Lung (tissue), 12 donors: Measurements from ENCODE around the gene RERE. TPM values are rescaled to one million over a fixed set of nuclear protein-coding genes. Genes with fewer than 3 reads are reported as not detected.

Source experiments
- ATAC-seq: fragments of 200-7000 bp; cut with Tn5 transposase; one replicate; pipeline ENCODE4 v1.9.1; 2020; ENCODE audit warnings: moderate number of reproducible peaks; ENCODE audit not compliant: insufficient read depth, low FRiP score
- DNase-seq, 3 donors: peaks; one replicate each; pipeline ENCODE4 v3.0.0-alpha.2; 2013 to 2017
- H3K27ac ChIP-seq, 2 donors: one replicate each; pipeline ENCODE4 v1.5.1; 2013; ENCODE audit warnings: mild to moderate bottlenecking in 2 of 2, moderate library complexity in 2 of 2, control low read depth in 1 of 2, inconsistent platforms in 1 of 2, low read depth in 1 of 2, low read length in 1 of 2
- H3K27me3 ChIP-seq, 3 donors: one replicate each; pipeline ENCODE4 v1.5.1; 2013; ENCODE audit warnings: low read length in 2 of 3; ENCODE audit not compliant: control insufficient read depth in 3 of 3, insufficient read depth in 3 of 3
- H3K36me3 ChIP-seq, 4 donors: one replicate each; pipeline ENCODE4 v1.5.1; 2013; ENCODE audit warnings: low read length in 4 of 4, mild to moderate bottlenecking in 1 of 4, moderate library complexity in 1 of 4; ENCODE audit not compliant: control insufficient read depth in 4 of 4, insufficient read depth in 4 of 4
- H3K4me1 ChIP-seq, 5 donors: one replicate each; pipeline ENCODE4 v1.5.1; 2013; ENCODE audit warnings: low read length in 5 of 5, mild to moderate bottlenecking in 2 of 5, moderate library complexity in 1 of 5; ENCODE audit not compliant: control insufficient read depth in 5 of 5, insufficient read depth in 5 of 5
- H3K4me3 ChIP-seq: one replicate; pipeline ENCODE4 v1.5.1; 2013; ENCODE audit warnings: mild to moderate bottlenecking, control low read depth, moderate library complexity
- H3K9ac ChIP-seq, 2 donors: one replicate each; pipeline ENCODE4 v1.5.1; 2013; ENCODE audit warnings: low read length in 2 of 2, control low read depth in 1 of 2; ENCODE audit not compliant: insufficient read depth in 1 of 2
- H3K9me3 ChIP-seq, 4 donors: one replicate each; pipeline ENCODE4 v1.5.1; 2013; ENCODE audit warnings: low read length in 3 of 4, mild to moderate bottlenecking in 1 of 4, moderate library complexity in 1 of 4; ENCODE audit not compliant: control insufficient read depth in 4 of 4, insufficient read depth in 3 of 4
- WGBS, 2 donors: extraction: QIAGEN DNeasy Blood & Tissue Kit; methylation state at CpG; one replicate each; pipeline ENCODE4 v1.1.7; 2013; 5-methylcytosine and 5-hydroxymethylcytosine counted together
- polyA plus RNA-seq, 2 donors: library from polyadenylated mRNA; stranded (reverse); fragments of 200-250 nt; gene quantifications; one replicate each; pipeline ENCODE4 v1.2.1, GENCODE V29; 2013
- total RNA-seq, 2 donors: library from RNA; depleted of rRNA in 1 of 2; stranded (reverse); fragments of >200 nt in 1 of 2; gene quantifications; one replicate each; pipeline ENCODE4 v1.2.1, GENCODE V29; 2014 to 2021
- TF ChIP-seq, protein P1 (sequence below): IDR thresholded peaks from 2 replicates; pipeline ENCODE4 v1.5.1; 2012; ENCODE audit warnings: mild to moderate bottlenecking; ENCODE audit errors: control extremely low read depth, extremely low read depth
- donor health status: control.
- donor health status: control.
- donor health status: Bipolar disorder and iron deficiency.
- donor health status: healthy.
- donor health status: DM: yes; HTN: yes; CAD: no.

The RERE gene
- total and polyA plus RNA-seq, 4 donors, result 21.7 to 207 (median 57.5) TPM

DNA sequence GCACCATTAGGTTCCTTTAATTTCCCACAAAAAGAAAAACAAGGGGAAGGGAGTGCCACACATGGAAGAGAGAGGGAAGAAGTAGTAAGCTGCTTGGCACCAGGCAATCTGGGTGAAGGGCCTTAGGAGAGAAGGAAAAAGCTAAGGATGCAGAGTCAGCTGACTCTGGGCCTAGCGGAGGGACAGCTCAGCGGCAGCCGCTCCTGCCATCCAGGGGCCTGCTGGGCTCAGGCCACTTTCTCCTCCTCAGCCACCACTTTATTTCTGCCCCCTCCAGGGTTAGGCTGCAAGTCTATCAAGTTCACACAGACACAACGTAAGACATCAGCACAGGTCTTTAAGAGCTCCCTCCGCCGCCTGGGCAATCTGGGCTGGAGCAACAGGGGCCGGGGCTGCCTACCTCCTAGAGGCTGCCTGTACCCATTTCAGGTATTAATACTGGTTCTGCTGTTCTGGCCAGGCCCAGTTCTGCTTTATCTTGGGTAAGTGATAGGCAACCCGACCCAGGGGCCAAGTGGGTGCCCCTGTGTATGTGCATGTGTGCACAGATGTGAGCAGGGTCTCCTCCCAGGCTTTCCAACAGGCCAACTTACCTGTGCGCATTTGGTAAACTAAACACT is 446.0 kb downstream of the RERE start:
- Histone ChIP-seq H3K27ac (peak overlapping the region; percentile 67 to 94), H3K36me3 (peaks cover 0 to 9% (median 7%) of the 10 kb centered on the region in 4 donors), H3K27me3 (no peaks in the 10 kb centered on the region), H3K4me1 (peaks cover 27 to 50% (median 45%) of the 10 kb centered on the region in 5 donors), H3K9me3 (no peaks in the 10 kb centered on the region), H3K9ac (peak overlapping the region in 1 of 2 donors; percentile 23), H3K4me3 (no peak overlapping the region)
- DNase-seq, result no peak
- TF ChIP-seq, protein P1, sequence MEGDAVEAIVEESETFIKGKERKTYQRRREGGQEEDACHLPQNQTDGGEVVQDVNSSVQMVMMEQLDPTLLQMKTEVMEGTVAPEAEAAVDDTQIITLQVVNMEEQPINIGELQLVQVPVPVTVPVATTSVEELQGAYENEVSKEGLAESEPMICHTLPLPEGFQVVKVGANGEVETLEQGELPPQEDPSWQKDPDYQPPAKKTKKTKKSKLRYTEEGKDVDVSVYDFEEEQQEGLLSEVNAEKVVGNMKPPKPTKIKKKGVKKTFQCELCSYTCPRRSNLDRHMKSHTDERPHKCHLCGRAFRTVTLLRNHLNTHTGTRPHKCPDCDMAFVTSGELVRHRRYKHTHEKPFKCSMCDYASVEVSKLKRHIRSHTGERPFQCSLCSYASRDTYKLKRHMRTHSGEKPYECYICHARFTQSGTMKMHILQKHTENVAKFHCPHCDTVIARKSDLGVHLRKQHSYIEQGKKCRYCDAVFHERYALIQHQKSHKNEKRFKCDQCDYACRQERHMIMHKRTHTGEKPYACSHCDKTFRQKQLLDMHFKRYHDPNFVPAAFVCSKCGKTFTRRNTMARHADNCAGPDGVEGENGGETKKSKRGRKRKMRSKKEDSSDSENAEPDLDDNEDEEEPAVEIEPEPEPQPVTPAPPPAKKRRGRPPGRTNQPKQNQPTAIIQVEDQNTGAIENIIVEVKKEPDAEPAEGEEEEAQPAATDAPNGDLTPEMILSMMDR, result no peak
- WGBS, 2 donors, result 85 to 86% methylated on average over 9 of the region's 9 CpGs
- no peak for ATAC-seq

DNA sequence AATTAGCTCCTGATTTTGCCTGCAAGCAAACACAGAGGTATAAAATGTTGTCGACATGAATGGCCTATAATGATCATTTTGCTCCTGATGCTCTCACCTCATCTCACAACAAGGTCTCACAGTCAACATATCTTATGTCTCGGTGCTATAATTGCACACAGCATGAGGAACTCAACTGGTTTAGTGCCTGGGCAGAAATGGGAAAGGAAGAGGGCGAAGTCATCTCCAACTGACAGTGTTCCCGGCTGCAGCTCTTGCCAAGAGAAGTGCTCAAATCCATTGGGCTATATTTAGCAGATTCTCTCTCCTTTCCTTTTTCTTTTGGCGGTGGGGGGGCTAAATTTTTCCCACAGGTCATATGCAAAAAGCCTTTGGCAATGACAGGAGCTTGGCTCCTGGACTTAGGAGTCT is 446.5 kb downstream of the RERE start:
- ATAC-seq (no peak), DNase-seq (peak in 2 of 3 donors; percentile 50 to 56)
- Histone ChIP-seq H3K9ac (no peak overlapping the region), H3K9me3 (no peaks in the 10 kb centered on the region), H3K4me1 (peaks cover 26 to 50% (median 43%) of the 10 kb centered on the region in 5 donors), H3K27me3 (no peaks in the 10 kb centered on the region), H3K27ac (peak overlapping the region; percentile 61 to 94), H3K4me3 (no peak overlapping the region), H3K36me3 (peaks cover 0 to 15% (median 8%) of the 10 kb centered on the region in 4 donors)
- WGBS, 2 donors, result 49 to 50% methylated on average over 5 of the region's 5 CpGs
- TF ChIP-seq, protein P1, result no peak

DNA sequence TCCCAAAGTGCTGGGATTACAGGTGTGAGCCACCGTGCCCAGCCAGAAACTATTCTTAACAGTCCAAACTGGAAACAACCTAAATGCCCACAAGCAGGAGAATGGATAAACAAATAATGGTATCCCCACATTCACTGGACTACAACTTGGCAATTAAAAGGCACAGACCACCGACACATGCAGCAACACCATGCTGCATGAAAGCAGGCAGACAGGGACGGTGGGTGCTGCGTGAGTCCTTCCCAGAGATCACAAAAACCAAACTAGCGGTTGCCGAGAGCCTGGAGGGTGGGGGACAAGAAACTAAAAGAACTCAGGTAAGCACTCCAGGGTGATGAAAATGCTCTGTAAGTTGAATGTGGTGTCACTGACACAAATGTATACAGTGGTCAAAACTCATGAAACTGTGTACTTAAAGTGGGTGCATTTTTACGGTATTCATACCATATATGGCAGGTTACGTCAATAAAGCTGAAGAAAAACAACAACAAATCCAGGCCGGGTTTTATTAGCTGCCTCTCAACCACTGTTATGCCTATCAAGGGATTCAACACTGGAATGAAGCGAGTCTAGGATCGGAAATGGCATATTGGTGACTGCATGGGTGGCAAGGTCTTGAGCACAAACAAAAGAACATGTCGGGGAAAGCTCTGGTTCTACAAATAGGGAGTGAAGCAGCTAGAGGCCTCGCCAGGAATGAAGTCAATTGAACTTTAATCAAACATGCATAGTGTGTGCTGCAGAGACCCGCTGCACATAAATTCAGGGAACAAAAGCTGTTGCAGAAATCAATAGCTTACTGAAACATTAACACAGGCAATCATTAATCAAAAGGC is 447.2 kb downstream of the RERE start:
- Histone ChIP-seq H3K4me1 (peaks cover 26 to 50% (median 43%) of the 10 kb centered on the region in 5 donors), H3K4me3 (no peak overlapping the region), H3K27me3 (no peaks in the 10 kb centered on the region), H3K9ac (no peak overlapping the region), H3K27ac (peak overlapping the region; percentile 61 to 94), H3K36me3 (peaks cover 0 to 15% (median 11%) of the 10 kb centered on the region in 4 donors), H3K9me3 (no peaks in the 10 kb centered on the region)
- ATAC-seq, result no peak
- peak in 1 of 3 donors; percentile 47 for DNase-seq
- WGBS, 2 donors, result 75 to 82% methylated on average over 14 of the region's 14 CpGs
- TF ChIP-seq, protein P1, result no peak
